HG02885 (cell line): ENCODE measurements around the gene PELI3.

Source experiments
- ATAC-seq: cut with Tn5 transposase; IDR thresholded peaks from one replicate; pipeline ENCODE4 v1.9.1; 2021; ENCODE audit warnings: mild to moderate bottlenecking; ENCODE audit not compliant: unreplicated experiment, poor library complexity

The PELI3 gene

GRCh38 chr11:66473608-66474515, 7.2 kb downstream of the PELI3 start:
- ATAC-seq, result no peak

- ATAC-seq, result no peak
These were observed 8.9 kb downstream of the PELI3 start for GRCh38 chr11:66475349-66476172.

GRCh38 chr11:66476173-66476840, 9.6 kb downstream of the PELI3 start:
- ATAC-seq, result no peak

- no peak for ATAC-seq
These were observed 10.1 kb downstream of the PELI3 start for GRCh38 chr11:66476841-66477251.

- ATAC-seq, result no peak
These were observed 10.8 kb downstream of the PELI3 start for GRCh38 chr11:66477263-66478201.

- no peak for ATAC-seq
These were observed 12.2 kb downstream of the PELI3 start for GRCh38 chr11:66478729-66479393.

GRCh38 chr11:66479394-66480116, 12.8 kb downstream of the PELI3 start:
- no peak for ATAC-seq

- ATAC-seq, result peak; percentile 89
These were observed 13.6 kb downstream of the PELI3 start, which contains the start of gene DPP3 for GRCh38 chr11:66480117-66480938. Gene DPP3, plus strand, starts transcription at chr11:66480434. Its CDS starts 1,767 bp downstream, at chr11:66482201.

GRCh38 chr11:66484806-66485380, 18.2 kb downstream of the PELI3 start:
- no peak for ATAC-seq

- no peak for ATAC-seq
These were observed 22.3 kb downstream of the PELI3 start for GRCh38 chr11:66488957-66489356.

- ATAC-seq, result no peak
These were observed 22.9 kb downstream of the PELI3 start for GRCh38 chr11:66489636-66490035.

- ATAC-seq, result no peak
These were observed 24.7 kb downstream of the PELI3 start for GRCh38 chr11:66491315-66491935.

- no peak for ATAC-seq
These were observed 25.6 kb downstream of the PELI3 start for GRCh38 chr11:66492161-66492865.

GRCh38 chr11:66493130-66493529, 26.4 kb downstream of the PELI3 start:
- ATAC-seq, result no peak

- ATAC-seq, result no peak
These were observed 27.8 kb downstream of the PELI3 start for GRCh38 chr11:66494458-66494857.

- ATAC-seq, result no peak
These were observed 28.2 kb downstream of the PELI3 start for GRCh38 chr11:66494935-66495334.
